Endometrial microvascular endothelial cells (primary cell): ENCODE measurements around the gene ARFGEF2. TPM values are rescaled to one million over a fixed set of nuclear protein-coding genes. Genes with fewer than 3 reads are reported as not detected.
"Not testable (repeated sequence)": the region's sequence is repeated elsewhere in the genome, so short reads cannot be mapped to it uniquely, and the experiment has no call there.

Experiments
- in situ Hi-C: cut with HindIII; loops from 2 replicates; pipeline ENCODE4 v1.10.0; 2017; ENCODE audit warnings: low sequenced_read_pairs, low pct_unique_long_range_greater_than_20kb; ENCODE audit errors: inconsistent ontology term
- total RNA-seq: library from RNA; depleted of rRNA; stranded (reverse); fragments of >200 nt; gene quantifications from one replicate; pipeline ENCODE4 v1.2.3, GENCODE V29; 2015; ENCODE audit errors: inconsistent ontology term

Gene ARFGEF2
- 37.3 TPM for total RNA-seq

- in situ Hi-C loops: no loop called here
Observed at GRCh38 chr20:48921168-48921882, at the start of gene ARFGEF2. TSS of gene ARFGEF2 (plus strand) at chr20:48921711. CDS start at chr20:48921890, 179 bp downstream.

GRCh38 chr20:48875233-48875913 is 46.1 kb upstream of the ARFGEF2 start:
- in situ Hi-C loops: no loop called here

DNA sequence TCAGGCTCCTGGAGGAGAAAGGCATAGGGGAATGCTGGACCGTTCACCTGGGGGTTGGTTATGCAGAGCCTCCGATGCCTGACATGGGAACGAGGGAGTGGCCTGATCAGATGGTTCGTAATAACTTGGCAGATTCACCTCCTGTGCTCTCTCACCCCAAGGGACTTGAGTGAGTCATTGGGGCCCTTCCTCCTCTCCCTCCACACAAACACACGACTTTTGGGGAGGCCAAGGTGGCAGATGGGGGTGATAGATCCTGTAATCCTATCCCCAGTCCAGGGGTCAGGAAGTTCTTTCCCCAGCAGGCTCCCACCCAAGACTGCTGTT is 45.6 kb upstream of the ARFGEF2 start:
- in situ Hi-C loops: no loop called here

GRCh38 chr20:48877304-48877703 is 44.2 kb upstream of the ARFGEF2 start:
- in situ Hi-C loops: no loop called here

- in situ Hi-C loops: no loop called here
Observed at GRCh38 chr20:48878534-48879248, 42.8 kb upstream of the ARFGEF2 start.

DNA sequence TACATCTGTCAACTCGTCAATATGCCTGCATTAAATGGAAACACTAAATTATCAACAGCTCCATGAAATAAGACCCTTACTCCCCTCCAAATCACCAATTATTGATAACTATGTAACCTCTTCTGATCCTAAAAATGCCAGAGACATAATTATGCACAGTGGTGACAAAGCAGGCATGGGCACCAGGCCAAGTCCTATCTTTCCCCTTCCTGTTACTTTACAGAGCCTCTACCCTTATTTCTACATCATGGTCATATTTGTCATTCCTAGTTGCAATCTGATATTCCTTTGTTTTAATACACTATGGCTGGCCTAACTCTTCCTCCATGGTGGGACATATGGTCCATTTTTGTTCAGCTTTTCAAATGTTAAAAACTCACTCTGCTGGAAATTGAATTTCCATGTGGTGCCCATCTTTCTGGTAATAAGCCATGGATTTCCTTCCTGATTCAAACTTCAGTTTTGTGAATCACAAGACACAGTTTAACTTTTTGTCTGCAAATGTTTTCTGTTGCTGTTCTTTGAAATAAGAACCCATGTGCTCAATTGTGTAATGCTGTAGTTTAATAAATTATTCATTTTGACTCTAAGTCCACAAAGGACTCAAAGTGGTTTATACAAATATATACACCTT is 41.8 kb upstream of the ARFGEF2 start:
- in situ Hi-C loops: no loop called here

- in situ Hi-C loops: no loop called here
Observed at GRCh38 chr20:48880331-48880730, 41.2 kb upstream of the ARFGEF2 start.

DNA sequence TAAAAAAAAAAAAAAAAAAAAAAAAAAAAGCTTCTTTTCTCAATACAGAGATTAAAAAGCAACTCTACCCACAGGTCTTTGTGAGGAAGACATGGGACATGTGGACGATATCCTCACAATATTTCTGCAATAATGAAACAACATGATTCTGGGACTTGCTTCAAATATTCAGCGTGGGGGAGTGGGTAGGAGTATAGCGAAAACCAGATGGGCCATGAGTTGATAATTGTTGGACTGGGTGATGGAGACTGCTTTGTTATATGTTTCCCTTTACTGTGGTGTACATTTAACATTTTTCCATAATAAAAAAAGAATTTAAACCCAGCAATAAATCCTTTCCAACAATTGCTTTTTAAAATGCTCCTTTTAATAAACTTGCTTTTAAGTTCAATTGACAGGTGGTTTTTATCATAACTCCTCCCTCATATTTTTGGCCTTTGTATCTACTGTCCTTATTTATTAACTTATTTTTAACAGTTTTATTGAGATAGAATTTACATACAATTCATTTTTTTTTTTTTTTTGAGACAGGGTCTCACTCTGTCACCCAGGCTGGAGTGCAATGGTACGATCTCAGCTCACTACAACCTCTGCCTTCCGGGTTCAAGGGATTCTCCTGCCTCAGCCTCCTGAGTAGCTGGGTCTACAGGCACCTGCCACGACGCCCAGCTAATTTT is 40.4 kb upstream of the ARFGEF2 start:
- in situ Hi-C loops: no loop called here

- in situ Hi-C loops: no loop called here
Observed at GRCh38 chr20:48885237-48885636, 36.3 kb upstream of the ARFGEF2 start.

DNA sequence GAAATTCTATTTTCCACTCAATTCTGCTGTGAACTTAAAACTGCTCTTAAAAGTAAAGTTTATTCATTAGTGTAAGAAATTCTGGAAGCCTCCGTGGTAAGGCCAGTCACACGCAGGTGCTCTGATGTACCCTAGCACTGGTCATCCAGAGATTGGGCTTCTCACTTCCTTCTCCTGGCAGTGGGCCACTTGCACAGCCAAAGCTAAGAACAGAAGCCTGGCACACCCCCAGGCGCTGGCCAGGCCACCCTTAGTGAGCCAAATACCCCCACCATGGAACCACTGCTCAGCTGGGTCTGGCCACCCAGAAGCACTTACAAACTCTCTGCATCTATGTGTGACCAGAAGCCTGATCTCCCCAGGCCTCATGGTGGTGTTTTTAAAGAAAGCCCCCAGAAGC is 35.3 kb upstream of the ARFGEF2 start:
- in situ Hi-C loops: no loop called here

- in situ Hi-C loops: no loop called here
Observed at GRCh38 chr20:48886811-48887210, 34.7 kb upstream of the ARFGEF2 start.

DNA sequence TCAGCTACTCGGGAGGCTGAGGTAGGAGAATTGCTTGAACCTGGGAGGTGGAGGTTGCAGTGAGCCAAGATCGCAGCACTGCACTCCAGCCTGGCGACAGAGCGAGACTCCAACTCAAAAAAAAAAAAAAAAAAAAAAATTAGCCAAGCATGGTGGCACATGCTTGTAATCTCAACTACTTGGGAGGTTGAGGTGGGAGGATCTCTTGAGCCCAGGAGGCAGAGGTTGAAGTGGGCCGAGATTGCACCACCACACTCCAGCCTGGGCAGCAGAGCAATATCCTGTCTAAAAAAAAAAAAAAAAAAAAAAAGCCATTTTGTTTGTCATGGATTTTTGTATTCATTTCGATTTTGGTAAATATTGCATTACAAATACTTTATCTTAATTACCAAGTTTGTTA is 33.0 kb upstream of the ARFGEF2 start:
- in situ Hi-C loops: not testable (repeated sequence)

GRCh38 chr20:48889140-48889790 is 32.2 kb upstream of the ARFGEF2 start:
- in situ Hi-C loops: no loop called here

DNA sequence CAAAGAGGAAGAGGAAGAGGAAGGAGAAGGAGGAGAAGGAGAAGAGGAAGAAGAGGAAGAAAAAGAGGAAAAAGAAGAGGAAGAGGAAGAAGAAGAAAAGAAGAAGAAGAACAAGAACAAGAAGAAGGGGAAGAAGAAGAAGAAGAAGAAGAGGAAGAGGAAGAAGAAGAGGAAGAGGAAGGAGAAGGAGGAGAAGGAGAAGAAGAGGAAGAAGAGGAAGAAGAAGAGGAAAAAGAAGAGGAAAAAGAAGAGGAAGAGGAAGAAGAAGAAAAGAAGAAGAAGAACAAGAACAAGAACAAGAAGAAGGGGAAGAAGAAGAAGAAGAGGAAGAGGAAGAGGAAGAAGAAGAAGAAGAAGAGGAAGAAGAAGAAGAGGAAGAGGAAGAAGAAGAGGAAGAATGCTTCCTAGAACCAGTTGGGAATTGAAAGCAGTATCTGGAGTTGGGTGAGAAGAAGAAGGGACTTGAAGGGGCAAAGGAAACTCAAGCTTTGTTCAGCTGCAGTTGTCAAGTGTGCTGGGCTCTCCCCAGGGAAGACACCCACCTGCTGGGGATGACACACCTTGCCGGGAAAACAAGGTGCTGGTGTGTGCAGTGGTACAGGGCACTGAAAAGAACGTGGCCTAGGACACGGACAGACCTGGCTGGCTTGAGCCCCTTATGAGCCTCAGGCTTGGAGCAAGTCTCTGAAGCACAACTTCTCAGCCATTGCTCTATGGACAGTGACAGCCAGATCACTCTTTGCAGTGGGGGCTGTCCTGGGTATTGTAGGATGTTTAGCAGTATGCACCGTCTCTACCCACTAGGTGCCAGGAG is 30.1 kb upstream of the ARFGEF2 start:
- in situ Hi-C loops: no loop called here

- in situ Hi-C loops: no loop called here
Observed at GRCh38 chr20:48892049-48892470, 29.5 kb upstream of the ARFGEF2 start.

- in situ Hi-C loops: no loop called here
Observed at GRCh38 chr20:48892891-48893290, 28.6 kb upstream of the ARFGEF2 start.

- in situ Hi-C loops: no loop called here
Observed at GRCh38 chr20:48893374-48893773, 28.1 kb upstream of the ARFGEF2 start.
